ENCODE results near the gene MAP3K13. TPM values are rescaled to one million over a fixed set of nuclear protein-coding genes. Genes with fewer than 3 reads are reported as not detected.

MAP3K13 gene, protein sequence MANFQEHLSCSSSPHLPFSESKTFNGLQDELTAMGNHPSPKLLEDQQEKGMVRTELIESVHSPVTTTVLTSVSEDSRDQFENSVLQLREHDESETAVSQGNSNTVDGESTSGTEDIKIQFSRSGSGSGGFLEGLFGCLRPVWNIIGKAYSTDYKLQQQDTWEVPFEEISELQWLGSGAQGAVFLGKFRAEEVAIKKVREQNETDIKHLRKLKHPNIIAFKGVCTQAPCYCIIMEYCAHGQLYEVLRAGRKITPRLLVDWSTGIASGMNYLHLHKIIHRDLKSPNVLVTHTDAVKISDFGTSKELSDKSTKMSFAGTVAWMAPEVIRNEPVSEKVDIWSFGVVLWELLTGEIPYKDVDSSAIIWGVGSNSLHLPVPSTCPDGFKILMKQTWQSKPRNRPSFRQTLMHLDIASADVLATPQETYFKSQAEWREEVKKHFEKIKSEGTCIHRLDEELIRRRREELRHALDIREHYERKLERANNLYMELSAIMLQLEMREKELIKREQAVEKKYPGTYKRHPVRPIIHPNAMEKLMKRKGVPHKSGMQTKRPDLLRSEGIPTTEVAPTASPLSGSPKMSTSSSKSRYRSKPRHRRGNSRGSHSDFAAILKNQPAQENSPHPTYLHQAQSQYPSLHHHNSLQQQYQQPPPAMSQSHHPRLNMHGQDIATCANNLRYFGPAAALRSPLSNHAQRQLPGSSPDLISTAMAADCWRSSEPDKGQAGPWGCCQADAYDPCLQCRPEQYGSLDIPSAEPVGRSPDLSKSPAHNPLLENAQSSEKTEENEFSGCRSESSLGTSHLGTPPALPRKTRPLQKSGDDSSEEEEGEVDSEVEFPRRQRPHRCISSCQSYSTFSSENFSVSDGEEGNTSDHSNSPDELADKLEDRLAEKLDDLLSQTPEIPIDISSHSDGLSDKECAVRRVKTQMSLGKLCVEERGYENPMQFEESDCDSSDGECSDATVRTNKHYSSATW
- 12.0 to 15.2 TPM (median 13.4 TPM) in 5 replicates for total RNA-seq (2022; extraction: Qiagen RNA extraction)

DNA sequence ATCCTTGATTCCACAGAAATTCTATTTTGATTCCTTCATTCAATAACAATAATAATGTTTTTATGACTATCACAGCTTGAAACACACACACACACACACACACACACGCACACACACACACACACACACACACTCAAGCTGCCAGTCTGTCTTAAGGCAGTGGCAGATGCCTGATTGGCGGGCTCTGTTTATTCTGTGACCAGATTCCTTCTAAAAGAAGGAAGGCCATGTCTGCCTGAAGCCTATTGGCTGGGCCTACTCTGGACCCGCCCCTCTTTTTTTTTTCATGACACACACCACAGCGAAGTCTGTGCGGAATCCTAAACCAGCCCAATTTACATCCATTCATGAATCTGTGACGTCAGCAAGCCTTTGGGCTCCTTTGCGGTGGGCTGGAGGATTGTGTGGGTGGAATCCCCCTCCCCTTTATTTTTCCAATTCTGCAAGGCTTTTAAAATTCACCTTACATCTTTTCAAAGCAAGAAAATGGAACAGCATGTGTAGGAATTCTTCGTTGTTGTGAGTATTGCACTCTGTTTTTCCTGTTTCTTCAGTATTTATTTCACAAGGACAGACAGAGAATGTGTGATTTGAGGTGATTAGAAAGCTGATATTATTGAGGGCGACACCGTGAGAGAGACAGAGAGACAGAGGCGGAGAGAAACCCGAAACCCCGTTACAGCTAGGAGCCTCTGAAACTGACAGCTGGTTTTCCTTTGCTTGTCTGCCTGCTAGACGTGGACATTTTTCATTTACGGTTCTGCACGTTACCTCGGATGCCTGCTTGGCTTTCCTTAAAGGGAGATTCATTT is at the start of gene MAP3K13:
MAP3K13 (plus strand) TSS at position 287 of the 812 bp plus-strand sequence. CDS start 65,446 bp downstream, outside the sequence.

GRCh38 chr3:185498503-185499396 is 135.8 kb downstream of the MAP3K13 start, which contains the start of gene TMEM41A:
TMEM41A (minus strand) TSS chr3:185499035; CDS start chr3:185498961, 74 bp downstream.

Other genes starting within 250 kb of the MAP3K13 start
- 0.07 to 0.16 TPM (median 0.13 TPM) in 5 replicates for gene C3orf70, start 210.1 kb upstream of the MAP3K13 start, total RNA-seq (2022; extraction: Qiagen RNA extraction)
- gene EHHADH, start 109.1 kb upstream of the MAP3K13 start, total RNA-seq (2022; extraction: Qiagen RNA extraction): 2.2 to 4.1 TPM (median 3.3 TPM) in 5 replicates
- gene TMEM41A, start 135.9 kb downstream of the MAP3K13 start, total RNA-seq (2022; extraction: Qiagen RNA extraction): 19.6 to 21.1 TPM (median 20.4 TPM) in 5 replicates
- 4.7 to 6.1 TPM (median 5.1 TPM) in 5 replicates for gene LIPH, start 189.5 kb downstream of the MAP3K13 start, total RNA-seq (2022; extraction: Qiagen RNA extraction)
- gene SENP2, start 223.2 kb downstream of the MAP3K13 start, total RNA-seq (2022; extraction: Qiagen RNA extraction): 18.1 to 26.5 TPM (median 24.3 TPM) in 5 replicates